HFF-Myc (cell line): ENCODE data around the gene HTD2.
A peak's percentile ranks its signal among the peaks of the same experiment; 100 is the strongest.

ENCODE experiments used
- DNase-seq: peaks from one replicate; pipeline ENCODE4 v3.0.0-alpha.2; 2011; ENCODE audit warnings: low read depth; ENCODE audit errors: extremely low read depth
- H3K4me3 ChIP-seq: replicated peaks from 2 replicates; pipeline ENCODE4 v1.5.1; 2011; ENCODE audit warnings: low read depth, mild to moderate bottlenecking, control low read depth, low read length
- CTCF ChIP-seq: IDR thresholded peaks from 2 replicates; pipeline ENCODE4 v1.5.1; 2012; ENCODE audit warnings: mild to moderate bottlenecking, low read depth, low read length, control low read depth; ENCODE audit errors: missing control alignments

Gene HTD2

GRCh38 chr3:58293516-58293915 is 12.8 kb upstream of the HTD2 start:
- no peak for DNase-seq
- TF ChIP-seq CTCF, result no peak
- H3K4me3 ChIP-seq, result no peak overlapping the region

- DNase-seq, result no peak
- no peak for TF ChIP-seq CTCF
- H3K4me3 ChIP-seq, result no peak overlapping the region
Observed at GRCh38 chr3:58296269-58296668, 10.1 kb upstream of the HTD2 start.

GRCh38 chr3:58296843-58297242 is 9.5 kb upstream of the HTD2 start:
- no peak for TF ChIP-seq CTCF
- no peak for DNase-seq
- no peak overlapping the region for H3K4me3 ChIP-seq

- TF ChIP-seq CTCF, result no peak
- H3K4me3 ChIP-seq, result no peak overlapping the region
- DNase-seq, result no peak
Observed at GRCh38 chr3:58298190-58298589, 8.1 kb upstream of the HTD2 start.

GRCh38 chr3:58299075-58299474 is 7.2 kb upstream of the HTD2 start:
- no peak for TF ChIP-seq CTCF
- DNase-seq, result no peak

GRCh38 chr3:58299839-58300516 is 6.3 kb upstream of the HTD2 start:
- DNase-seq, result peak; percentile 17
- peak; percentile 43 for TF ChIP-seq CTCF

More at GRCh38 chr3:58299075-58299474, 7.2 kb upstream of the HTD2 start:
- H3K4me3 ChIP-seq, result no peak overlapping the region

More at GRCh38 chr3:58299839-58300516, 6.3 kb upstream of the HTD2 start:
- H3K4me3 ChIP-seq, result no peak overlapping the region
